ENCODE measurements around the gene GPR152. TPM values are rescaled to one million over a fixed set of nuclear protein-coding genes. Genes with fewer than 3 reads are reported as not detected.
"Not testable (repeated sequence)": the region's sequence is repeated elsewhere in the genome, so short reads cannot be mapped to it uniquely, and the experiment has no call there.

Gene GPR152
- total RNA-seq, 1 donor from 2014 or later, result not detected

GRCh38 chr11:67466367-67466766 is 13.8 kb upstream of the GPR152 start:
- DNase-seq (ENCODE audit: low read depth, low spot score), result no peak

GRCh38 chr11:67465530-67465929 is 13.0 kb upstream of the GPR152 start:
- not testable (repeated sequence) for DNase-seq (ENCODE audit: low read depth, low spot score)

- DNase-seq (ENCODE audit: low read depth, low spot score), result no peak
Measured at GRCh38 chr11:67465189-67465510, 12.6 kb upstream of the GPR152 start.

- peak; percentile 33 for DNase-seq (ENCODE audit: low read depth, low spot score)
Measured at GRCh38 chr11:67464411-67465188, 12.1 kb upstream of the GPR152 start.

- DNase-seq (ENCODE audit: low read depth, low spot score), result no peak
Measured at GRCh38 chr11:67463680-67464410, 11.3 kb upstream of the GPR152 start.

- DNase-seq (ENCODE audit: low read depth, low spot score), result no peak
Measured at GRCh38 chr11:67463186-67463585, 10.7 kb upstream of the GPR152 start.

GRCh38 chr11:67458266-67458665 is 5.7 kb upstream of the GPR152 start:
- DNase-seq (ENCODE audit: low read depth, low spot score), result no peak

GRCh38 chr11:67457453-67457852 is 4.9 kb upstream of the GPR152 start:
- DNase-seq (ENCODE audit: low read depth, low spot score), result no peak

- DNase-seq (ENCODE audit: low read depth, low spot score), result no peak
Measured at GRCh38 chr11:67456068-67456705, 3.7 kb upstream of the GPR152 start.

- DNase-seq (ENCODE audit: low read depth, low spot score), result no peak
Measured at GRCh38 chr11:67455054-67455453, 2.5 kb upstream of the GPR152 start, which contains the start of gene CABP4. CABP4 (plus strand) TSS chr11:67455354; CDS start chr11:67455424, 70 bp downstream.

GRCh38 chr11:67453816-67454732 is 1.5 kb upstream of the GPR152 start:
- no peak for DNase-seq (ENCODE audit: low read depth, low spot score)

- DNase-seq (ENCODE audit: low read depth, low spot score), result no peak
Measured at GRCh38 chr11:67451658-67451976, 912 bp downstream of the GPR152 start.

GRCh38 chr11:67450796-67451657 is 1.5 kb downstream of the GPR152 start:
- DNase-seq (ENCODE audit: low read depth, low spot score), result no peak

- no peak for DNase-seq (ENCODE audit: low read depth, low spot score)
Measured at GRCh38 chr11:67449116-67449844, 3.2 kb downstream of the GPR152 start.

- DNase-seq (ENCODE audit: low read depth, low spot score), result no peak
Measured at GRCh38 chr11:67448220-67448609, 4.3 kb downstream of the GPR152 start.

- DNase-seq (ENCODE audit: low read depth, low spot score), result no peak
Measured at GRCh38 chr11:67445515-67445914, 7.0 kb downstream of the GPR152 start.

- DNase-seq (ENCODE audit: low read depth, low spot score), result no peak
Measured at GRCh38 chr11:67442504-67443404, 9.8 kb downstream of the GPR152 start.

- DNase-seq (ENCODE audit: low read depth, low spot score), result no peak
Measured at GRCh38 chr11:67441731-67442351, 10.7 kb downstream of the GPR152 start.
